GM12878 (cell line): ENCODE measurements around the gene FFAR1. TPM values are rescaled to one million over a fixed set of nuclear protein-coding genes. Genes with fewer than 3 reads are reported as not detected.

Source experiments
- ATAC-seq: fragments of 200-7000 bp; cut with Tn5 transposase; 3 replicates; pipeline ENCODE4 v1.9.1; 2020; ENCODE audit warnings: mild to moderate bottlenecking, moderate library complexity
- BruUV-seq: library from RNA; stranded (reverse); fragments of 400-500 nt; replicated peaks from 2 replicates; lab custom pipeline; 2021; lab: Mats Ljungman, UMichigan
- CTCF ChIA-PET: fragments of 300-600 bp; sonication (Branson Sonifier 250); formaldehyde crosslinking; extraction: SDS; loops from one replicate; lab custom pipeline; 2021; ENCODE audit warnings: inconsistent platforms; lab: Yijun Ruan, JAX
- POLR2A ChIA-PET: fragments of 350-600 bp; formaldehyde crosslinking; extraction: SDS; loops from one replicate; lab custom pipeline; 2021; ENCODE audit warnings: inconsistent platforms; lab: Charles Lee
- RAD21 ChIA-PET: fragments of 300-600 bp; sonication (Branson Sonifier 250); formaldehyde crosslinking; loops from one replicate; lab custom pipeline; 2023; ENCODE audit warnings: antibody characterized with exemption; ENCODE audit not compliant: unreplicated experiment; lab: Charles Lee
- SMC1A ChIA-PET: fragments of 300-600 bp; sonication (Branson Sonifier 250); formaldehyde crosslinking; loops from one replicate; lab custom pipeline; 2023; ENCODE audit not compliant: unreplicated experiment, uncharacterized antibody; lab: Charles Lee
- DNase-seq: peaks from one replicate; pipeline ENCODE4 v3.0.0-alpha.2; 2011; ENCODE audit warnings: low read depth, low spot score
- FAIRE-seq: peaks from 3 replicates; lab custom pipeline; 2011; peaks lifted over from hg19 to GRCh38; lab: Jason Lieb, UNC
- H2AFZ ChIP-seq: 2 replicates; pipeline ENCODE4 v1.6.0; 2011; ENCODE audit warnings: low read depth, low read length, control low read depth; ENCODE audit not compliant: control insufficient read depth
- H3K27ac ChIP-seq: 2 replicates; pipeline ENCODE4 v1.5.1; 2011; ENCODE audit warnings: control low read depth; ENCODE audit not compliant: control insufficient read depth, insufficient read depth
- H3K27me3 ChIP-seq, 2 experiments: replicated peaks in 1 of 2; 2 replicates each; pipeline versions ENCODE4 v1.6.0 to v1.6.1; 2011; ENCODE audit warnings: low read length in 1 of 2; ENCODE audit not compliant: control insufficient read depth in 2 of 2, insufficient read depth in 2 of 2
- H3K36me3 ChIP-seq, 2 experiments: 2 replicates each; pipeline ENCODE4 v1.5.1; 2011; ENCODE audit warnings: low read length in 1 of 2; ENCODE audit not compliant: control insufficient read depth in 2 of 2, insufficient read depth in 2 of 2
- H3K4me1 ChIP-seq: 2 replicates; pipeline ENCODE4 v1.6.1; 2011; ENCODE audit warnings: mild to moderate bottlenecking, low read length, moderate library complexity, mixed read lengths; ENCODE audit not compliant: control insufficient read depth, insufficient read depth
- H3K4me2 ChIP-seq: 2 replicates; pipeline ENCODE4 v1.6.0; 2011; ENCODE audit warnings: control low read depth; ENCODE audit not compliant: control insufficient read depth, insufficient read depth
- H3K4me3 ChIP-seq: fragments of 200-600 bp; sonication (generic); 2 replicates; pipeline ENCODE4 v1.5.1; 2016
- H3K79me2 ChIP-seq: 2 replicates; pipeline ENCODE4 v1.6.0; 2011; ENCODE audit warnings: low read length; ENCODE audit not compliant: control insufficient read depth, insufficient read depth
- H3K9ac ChIP-seq: 2 replicates; pipeline ENCODE4 v1.8.0; 2011; ENCODE audit warnings: low read length, control low read depth, mixed read lengths; ENCODE audit not compliant: control insufficient read depth, insufficient read depth
- H3K9me3 ChIP-seq: replicated peaks from 3 replicates; pipeline ENCODE4 v1.5.1; 2011; ENCODE audit warnings: mild to moderate bottlenecking, low read length; ENCODE audit not compliant: control insufficient read depth, insufficient read depth
- H4K20me1 ChIP-seq: 2 replicates; pipeline ENCODE4 v1.6.0; 2011; ENCODE audit not compliant: control insufficient read depth, insufficient read depth
- ESRRA ChIP-seq: IDR thresholded peaks from 2 replicates; pipeline ENCODE4 v1.6.1; 2012; ENCODE audit warnings: mild to moderate bottlenecking, low read length, improper control_type of control experiment
- ETV6 ChIP-seq, 2 experiments: fragments of 450-650 bp in 1 of 2; IDR thresholded peaks in 1 of 2; conservative IDR thresholded peaks in 1 of 2; 2 replicates each; pipeline ENCODE4 v1.6.1; 2014; ENCODE audit warnings: antibody characterized with exemption in 1 of 2, borderline replicate concordance in 1 of 2, low read depth in 1 of 2, mild to moderate bottlenecking in 1 of 2, moderate library complexity in 1 of 2
- IKZF2 ChIP-seq, 2 experiments: fragments of 450-650 bp; IDR thresholded peaks; 2 replicates each; pipeline ENCODE4 v1.6.1; 2017; ENCODE audit warnings: mild to moderate bottlenecking in 2 of 2, moderate library complexity in 2 of 2
- SPI1 ChIP-seq: IDR thresholded peaks from 2 replicates; pipeline ENCODE4 v1.6.1; 2011; ENCODE audit warnings: low read depth, mild to moderate bottlenecking, low read length, moderate library complexity, borderline replicate concordance; ENCODE audit not compliant: insufficient read depth
- TARDBP ChIP-seq: IDR thresholded peaks from 2 replicates; pipeline ENCODE4 v1.6.1; 2016; ENCODE audit warnings: borderline replicate concordance
- in situ Hi-C: fragments of 300-500 bp; cut with MboI; formaldehyde crosslinking; loops from 9 replicates; pipeline ENCODE4 v1.14.3; 2018; ENCODE audit warnings: mixed read lengths
- intact Hi-C: fragments of 100-400 bp; cut with micrococcal nuclease; formaldehyde crosslinking; loops from one replicate; pipeline ENCODE4 v1.14.2; 2022; ENCODE audit not compliant: unreplicated experiment
- polyA plus RNA-seq, 11 experiments: library from polyadenylated mRNA; depleted of rRNA in 4 of 11; unstranded in 6 of 11; stranded (reverse) in 5 of 11; fragments of >200 nt; fragmentation: Nextera tagmentation in 4 of 11; fragmentation: Illumina TruSeq in 1 of 11; extraction: Ambion mirVana in 4 of 11; extraction: Trizol in 1 of 11; gene quantifications; 1 replicate in 1 of 11; 2 replicates in 10 of 11; pipeline versions ENCODE4 v1.2.1 to v1.2.3, GENCODE V29; 2011 to 2016; ENCODE audit warnings: inconsistent platforms in 2 of 11, missing spikeins in 2 of 11, low read depth in 1 of 11
- total RNA-seq, 4 experiments: library from RNA; depleted of rRNA in 3 of 4; stranded (reverse); fragments of >200 nt in 3 of 4; fragmentation: Illumina TruSeq in 1 of 4; extraction: Trizol in 1 of 4; gene quantifications; 2 replicates each; pipeline versions ENCODE4 v1.2.1 to v1.2.3, GENCODE V29; 2013 to 2021
- TF ChIP-seq, protein P1 (sequence below), 3 experiments: IDR thresholded peaks in 2 of 3; conservative IDR thresholded peaks in 1 of 3; 2 replicates each; pipeline ENCODE4 v1.5.1; 2011; ENCODE audit warnings: low read depth in 3 of 3, low read length in 3 of 3, mild to moderate bottlenecking in 3 of 3, control low read depth in 2 of 3, moderate library complexity in 2 of 3, inconsistent platforms in 1 of 3, mixed read lengths in 1 of 3; ENCODE audit not compliant: control insufficient read depth in 2 of 3, insufficient read depth in 1 of 3; ENCODE audit errors: extremely low read depth in 1 of 3

The FFAR1 gene
- total and polyA plus RNA-seq, 10 of the 15 experiments (the other 5 are each of a cell fraction or from before 2014, with no cell fraction given), result 0.05 to 0.62 (median 0.14) TPM; not detected in 2

DNA sequence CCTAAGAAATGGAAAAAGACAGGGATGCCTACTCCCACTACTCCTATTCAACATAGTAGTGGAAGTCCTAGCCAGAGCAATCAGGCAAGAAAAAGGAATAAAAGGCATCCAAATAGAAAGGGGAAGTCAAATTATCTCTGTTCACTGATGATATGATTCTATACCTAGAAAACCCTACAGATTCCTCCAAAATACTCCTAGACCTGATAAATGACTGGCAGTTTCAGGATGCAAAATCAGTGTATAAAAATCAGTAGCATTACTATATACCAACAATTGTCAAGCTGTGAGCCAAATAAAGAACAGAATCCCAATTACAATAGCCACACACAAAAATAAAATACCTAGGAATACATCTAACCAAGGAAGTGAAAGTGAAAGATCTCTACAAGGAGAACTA is 21.8 kb downstream of the FFAR1 start:
- DNase-seq, result no peak
- no peak for TF ChIP-seq IKZF2 (IDR thresholded peaks at IDR 0.05)
- TF ChIP-seq SPI1, result 0 out of 2 replicates have a peak, but pooled peaks have one; percentile 11
- no peak for TF ChIP-seq ETV6 (conservative IDR thresholded peaks at IDR 0.05 in 1 of 2, IDR thresholded peaks at IDR 0.05 in 1 of 2; ENCODE audit: borderline replicate concordance in 1 of 2, low read depth in 1 of 2)
- TF ChIP-seq ESRRA, result no peak
- TF ChIP-seq, protein P1, sequence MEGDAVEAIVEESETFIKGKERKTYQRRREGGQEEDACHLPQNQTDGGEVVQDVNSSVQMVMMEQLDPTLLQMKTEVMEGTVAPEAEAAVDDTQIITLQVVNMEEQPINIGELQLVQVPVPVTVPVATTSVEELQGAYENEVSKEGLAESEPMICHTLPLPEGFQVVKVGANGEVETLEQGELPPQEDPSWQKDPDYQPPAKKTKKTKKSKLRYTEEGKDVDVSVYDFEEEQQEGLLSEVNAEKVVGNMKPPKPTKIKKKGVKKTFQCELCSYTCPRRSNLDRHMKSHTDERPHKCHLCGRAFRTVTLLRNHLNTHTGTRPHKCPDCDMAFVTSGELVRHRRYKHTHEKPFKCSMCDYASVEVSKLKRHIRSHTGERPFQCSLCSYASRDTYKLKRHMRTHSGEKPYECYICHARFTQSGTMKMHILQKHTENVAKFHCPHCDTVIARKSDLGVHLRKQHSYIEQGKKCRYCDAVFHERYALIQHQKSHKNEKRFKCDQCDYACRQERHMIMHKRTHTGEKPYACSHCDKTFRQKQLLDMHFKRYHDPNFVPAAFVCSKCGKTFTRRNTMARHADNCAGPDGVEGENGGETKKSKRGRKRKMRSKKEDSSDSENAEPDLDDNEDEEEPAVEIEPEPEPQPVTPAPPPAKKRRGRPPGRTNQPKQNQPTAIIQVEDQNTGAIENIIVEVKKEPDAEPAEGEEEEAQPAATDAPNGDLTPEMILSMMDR (IDR thresholded peaks at IDR 0.05 in 2 of 3, conservative IDR thresholded peaks at IDR 0.05 in 1 of 3; ENCODE audit: control insufficient read depth in 2 of 3, extremely low read depth in 1 of 3, insufficient read depth in 1 of 3, low read depth in 3 of 3, low read length in 3 of 3), result no peak
- no peak for TF ChIP-seq TARDBP
- no peaks in the 10 kb centered on the region for H4K20me1 ChIP-seq
- H3K27ac ChIP-seq, result no peak overlapping the region
- POLR2A ChIA-PET, result no interaction called here
- RAD21 ChIA-PET, result no interaction called here
- BruUV-seq, result no TSS peak
- H3K9ac ChIP-seq, result no peak overlapping the region
- H3K36me3 ChIP-seq, result no peaks in the 10 kb centered on the region
- CTCF ChIA-PET, result no interaction called here
- H3K9me3 ChIP-seq, result no peaks in the 10 kb centered on the region; the same call in 2 of the 3 replicates
- H3K27me3 ChIP-seq, result no peaks in the 10 kb centered on the region
- H3K4me1 ChIP-seq, result peaks cover 2% of the 10 kb centered on the region; the same call in 1 of the 2 replicates
- SMC1A ChIA-PET, result interaction anchor here (1.0 kb wide), 1 partner anchor 32 kb away, joined by 4 read pairs; no protein-coding TSS in a partner anchor
- H2AFZ ChIP-seq, result no peak overlapping the region
- no peak overlapping the region for H3K4me2 ChIP-seq
- H3K4me3 ChIP-seq, result no peak overlapping the region
- ATAC-seq, result no peak
- intact Hi-C loops (no loop called here), in situ Hi-C loops (no loop called here)
- no peaks in the 10 kb centered on the region for H3K79me2 ChIP-seq
- no peak for FAIRE-seq
